HG03045 (cell line): ENCODE measurements around the gene PRKAG2.

ENCODE experiments used
- ATAC-seq: cut with Tn5 transposase; IDR thresholded peaks from one replicate; pipeline ENCODE4 v1.9.1; 2021; ENCODE audit warnings: mild to moderate bottlenecking, moderate library complexity; ENCODE audit not compliant: unreplicated experiment

Gene PRKAG2

DNA sequence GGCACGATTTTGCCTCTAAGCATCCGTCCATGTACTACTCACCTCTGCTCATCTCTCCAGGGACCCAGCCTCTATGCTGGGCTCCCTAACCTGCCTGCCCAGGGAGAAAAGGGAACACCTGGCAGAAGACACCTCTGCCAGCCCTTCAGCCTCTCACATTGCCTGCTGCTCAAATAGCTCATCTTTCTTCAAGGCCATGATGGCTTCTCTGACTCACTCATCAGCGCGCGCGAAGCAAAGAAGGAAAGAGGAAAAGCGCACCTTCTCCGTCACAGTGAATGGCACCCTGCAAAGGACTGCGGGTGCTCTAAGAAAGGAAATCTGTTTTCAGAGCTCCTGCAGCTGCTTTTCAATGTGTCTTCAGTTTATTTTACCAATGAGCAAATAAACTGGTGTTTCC is 174.0 kb downstream of the PRKAG2 start:
- ATAC-seq: no peak

DNA sequence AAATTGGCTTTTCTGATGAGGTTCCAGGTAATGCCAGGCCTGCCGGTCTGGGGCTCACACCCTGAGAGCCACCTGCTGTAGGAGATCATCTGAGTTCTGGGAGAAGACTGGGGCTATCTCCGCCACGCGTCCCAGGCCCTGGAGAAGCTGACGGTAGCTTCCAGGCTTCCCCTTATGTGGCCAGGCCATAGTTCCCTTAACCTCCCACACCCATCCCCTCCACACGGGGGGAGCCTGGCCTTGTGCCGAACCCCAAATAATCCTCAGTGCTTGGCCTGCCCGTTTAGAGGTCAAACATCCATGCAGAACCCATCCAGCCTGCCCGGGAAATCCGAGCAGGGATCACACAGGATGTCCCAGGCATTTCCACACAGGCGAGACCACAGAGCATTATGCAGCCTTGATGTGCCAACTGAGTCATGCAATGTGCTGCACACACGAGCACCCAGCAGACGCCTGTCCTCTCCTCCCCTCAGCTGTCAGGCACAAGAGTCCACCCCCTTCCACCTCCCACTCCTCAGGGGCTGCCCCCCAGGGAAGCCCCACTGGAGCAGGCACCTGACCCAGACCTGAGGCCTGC is 176.2 kb downstream of the PRKAG2 start:
- ATAC-seq: no peak

DNA sequence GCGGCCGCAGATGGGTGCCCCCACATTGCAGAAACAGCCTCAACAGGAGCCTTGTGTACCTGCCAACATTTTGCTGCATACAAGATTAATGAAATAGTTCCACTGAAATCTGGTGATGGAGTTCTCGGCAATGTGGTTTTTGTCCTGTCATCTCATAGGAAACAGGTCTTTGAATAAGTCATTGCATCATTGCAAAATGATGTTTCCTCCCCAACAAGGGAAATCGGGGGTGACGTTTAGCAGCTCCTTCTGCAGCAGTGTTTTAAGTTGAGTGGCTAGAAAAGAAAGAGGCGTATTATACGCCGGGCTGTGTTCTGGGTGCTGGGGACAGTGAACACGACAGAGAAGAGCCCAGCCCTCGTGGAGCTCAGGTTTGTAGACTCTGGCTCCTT is 177.0 kb downstream of the PRKAG2 start:
- no peak for ATAC-seq

DNA sequence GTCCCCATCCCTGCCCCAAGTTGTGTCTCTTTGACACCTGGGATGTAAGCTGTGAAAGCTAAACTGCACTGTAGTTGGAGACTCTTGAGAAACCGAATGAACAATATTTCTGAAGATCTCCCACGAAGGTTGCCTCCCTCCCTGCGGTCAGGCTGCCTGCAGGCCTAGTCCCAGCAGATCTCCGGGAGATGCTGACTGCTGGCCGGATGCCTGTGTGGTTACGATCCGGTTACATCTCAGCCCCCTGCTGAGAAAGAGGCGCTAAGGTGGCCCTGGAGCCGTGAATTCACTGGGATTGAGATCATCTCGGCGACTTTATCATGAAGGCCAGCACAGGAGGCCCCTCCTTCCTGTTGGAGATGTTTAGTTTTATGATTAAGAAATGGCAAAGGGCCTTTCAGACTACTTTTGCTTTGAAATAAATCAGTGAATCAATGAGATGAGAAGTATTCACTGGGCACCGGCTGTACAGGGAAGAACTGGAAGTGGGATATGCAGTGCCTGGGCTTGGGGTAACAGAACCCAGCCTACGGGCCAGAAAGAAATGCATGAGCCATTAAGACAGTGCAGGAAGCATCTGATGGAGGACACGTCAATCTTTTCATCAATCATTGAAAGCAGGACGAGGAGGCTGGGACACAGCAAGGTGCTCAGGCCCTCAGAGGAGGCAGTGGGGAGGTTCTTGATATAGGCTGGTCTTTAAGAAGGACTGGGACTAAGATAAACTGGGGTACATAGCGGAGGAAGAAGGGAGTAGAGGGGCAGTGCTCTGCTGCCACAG is 177.6 kb downstream of the PRKAG2 start:
- ATAC-seq: no peak

DNA sequence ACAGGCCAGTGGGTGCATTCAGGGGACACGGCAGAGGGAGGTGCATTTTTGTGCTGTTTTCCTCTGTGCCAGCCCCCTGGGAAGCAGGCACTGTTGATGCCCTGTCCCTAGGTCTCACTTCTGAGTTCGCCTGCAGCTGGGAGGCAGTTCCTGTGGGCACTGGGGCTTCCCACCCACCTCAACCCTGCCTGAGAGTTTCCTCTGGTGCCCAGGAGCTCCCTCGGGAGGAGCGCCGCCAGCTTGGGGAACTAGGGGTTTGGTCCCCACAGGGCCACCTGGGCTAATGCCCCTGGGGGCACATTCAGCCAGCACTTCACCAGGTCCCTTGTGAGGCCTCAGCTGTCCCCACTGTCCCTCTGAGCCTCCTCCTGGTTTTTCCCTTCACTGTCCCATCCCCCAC is 179.0 kb downstream of the PRKAG2 start:
- ATAC-seq: no peak

DNA sequence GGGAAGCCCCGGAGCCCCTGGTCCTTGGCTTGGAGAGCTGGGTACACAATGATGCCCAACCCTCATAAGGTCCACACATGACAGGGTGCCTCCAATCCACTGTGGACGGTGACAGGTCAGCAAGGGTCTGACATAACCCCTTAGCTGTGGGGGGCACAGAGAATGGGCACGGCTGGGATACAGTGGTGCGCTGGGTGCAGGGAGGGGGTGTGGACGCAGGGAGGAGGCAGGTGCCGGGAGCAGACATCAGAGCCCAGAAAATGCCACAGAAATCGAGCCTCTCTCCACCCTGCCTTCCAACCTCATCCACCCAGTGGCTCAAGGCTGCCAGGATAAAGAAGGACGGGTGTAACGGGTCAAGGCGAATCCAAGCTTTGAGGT is 179.4 kb downstream of the PRKAG2 start:
- no peak for ATAC-seq

DNA sequence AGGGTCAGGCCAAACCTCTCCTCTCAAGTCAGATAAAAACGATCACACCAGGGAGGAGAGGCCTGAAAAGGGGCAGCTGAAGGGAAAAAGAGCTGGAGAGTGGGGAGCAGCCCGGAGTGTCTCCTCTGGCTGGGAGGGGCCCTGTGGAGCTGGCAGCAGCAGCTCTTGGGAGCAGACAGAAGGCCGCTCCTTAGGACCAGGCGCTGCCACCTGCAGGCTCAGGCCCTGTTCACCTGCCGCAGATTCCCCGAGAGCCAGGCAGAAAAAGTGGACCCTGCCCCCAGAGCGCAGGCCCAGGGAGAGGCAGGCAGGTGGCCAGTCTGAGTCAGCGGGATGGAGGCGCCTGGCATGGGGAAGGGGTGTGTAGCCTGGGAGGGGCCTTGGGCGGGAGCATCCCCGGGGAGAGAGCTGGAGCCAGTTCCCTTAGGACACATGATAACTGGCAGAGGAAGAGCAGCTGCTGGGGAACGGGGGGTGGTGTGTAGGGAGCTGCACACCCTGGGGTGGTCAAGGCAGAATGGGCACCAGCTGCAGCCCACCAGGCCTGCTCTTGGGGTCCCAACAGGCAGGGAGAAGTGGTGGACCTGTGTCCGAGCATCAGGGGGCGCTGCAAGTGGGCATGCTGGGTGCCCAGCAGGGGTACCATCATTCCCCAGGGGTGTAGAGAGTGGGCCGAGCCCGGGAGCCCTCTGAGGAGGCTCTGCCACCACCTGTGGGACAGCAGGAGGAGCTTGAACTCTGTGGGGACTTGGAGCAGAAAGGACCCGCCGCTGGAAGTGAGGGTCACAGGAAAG is 180.0 kb downstream of the PRKAG2 start:
- no peak for ATAC-seq

DNA sequence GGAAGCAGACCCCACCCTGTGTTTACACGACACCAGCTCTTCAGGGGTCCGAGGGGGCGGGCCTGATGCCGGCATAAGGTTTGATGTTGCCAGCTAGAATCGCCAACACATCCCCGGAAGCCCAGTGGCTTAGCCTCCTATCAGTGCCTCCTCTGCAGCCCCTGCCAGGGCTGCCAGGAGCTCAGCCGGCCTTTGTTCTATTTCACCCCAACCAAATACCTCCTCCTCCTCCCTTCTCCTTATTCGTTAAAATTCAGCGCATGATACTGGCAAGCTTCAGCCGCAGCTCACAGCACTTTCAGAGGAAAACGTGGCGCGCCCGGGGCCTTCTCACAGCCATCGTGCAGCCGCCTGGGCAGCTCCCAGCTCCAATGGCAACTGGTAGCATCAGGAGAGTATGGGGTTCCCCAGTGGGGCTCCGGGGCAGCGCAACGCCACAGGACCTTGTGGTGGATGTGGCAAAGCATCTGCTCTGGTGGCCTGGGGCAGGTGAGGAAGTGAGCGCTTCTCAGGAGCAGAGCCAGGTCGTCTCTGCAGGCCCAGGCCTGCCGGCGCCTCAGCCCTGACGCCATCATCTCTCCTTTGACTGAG is 180.9 kb downstream of the PRKAG2 start:
- ATAC-seq: no peak

DNA sequence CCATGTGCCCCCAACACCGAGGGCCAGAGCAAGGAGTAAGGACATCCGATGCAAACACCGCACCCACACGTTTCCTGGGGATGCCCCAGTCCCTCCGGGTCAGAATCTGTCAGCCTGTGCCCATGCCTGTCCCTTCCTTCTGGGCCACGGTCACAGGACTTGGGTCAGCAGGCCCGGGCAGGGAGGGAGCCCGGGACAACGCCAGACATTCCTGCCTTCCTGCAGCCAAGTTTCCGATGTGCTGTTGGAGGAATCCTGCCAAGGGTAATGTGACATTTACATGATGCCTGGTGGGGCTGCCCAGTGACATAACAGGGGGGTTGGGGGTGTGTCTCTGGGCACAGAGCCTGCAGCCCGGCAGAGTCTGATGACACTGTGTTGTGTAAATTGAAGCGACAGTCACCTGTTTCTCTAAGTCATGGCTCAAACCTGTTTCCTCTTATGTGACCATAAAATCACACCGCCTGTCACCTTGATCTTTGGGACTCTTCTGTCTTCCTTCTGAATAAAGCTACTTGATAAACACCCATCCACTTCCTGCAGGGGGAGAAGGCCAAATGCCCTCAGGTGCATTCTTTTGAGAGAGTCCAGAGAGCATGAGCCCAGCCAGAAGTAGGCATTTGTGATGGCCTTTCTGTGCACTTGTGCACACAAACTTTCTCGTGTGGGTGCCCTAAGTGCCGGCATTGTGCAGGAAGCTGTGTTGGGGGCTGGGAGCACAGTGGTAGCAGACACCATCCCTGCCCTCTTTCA is 181.9 kb downstream of the PRKAG2 start:
- no peak for ATAC-seq

DNA sequence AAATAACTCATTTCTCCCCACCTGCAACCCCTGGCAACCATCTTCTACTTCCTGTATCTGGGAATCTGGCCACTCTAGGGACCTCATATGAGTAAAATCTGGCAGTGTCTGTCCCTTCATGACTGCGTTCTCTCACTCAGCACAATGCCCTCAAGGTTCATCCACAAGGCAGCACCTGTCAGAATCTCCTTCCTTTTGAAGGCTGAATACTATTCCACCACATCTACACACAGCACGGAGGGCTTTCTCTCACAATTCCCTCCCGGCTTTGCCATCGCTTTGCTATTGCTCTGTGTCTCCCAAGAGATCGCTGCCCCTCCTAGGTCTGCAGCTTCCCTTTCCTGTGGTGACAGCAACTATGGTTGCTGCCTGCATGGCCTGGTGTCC is 182.5 kb downstream of the PRKAG2 start:
- ATAC-seq: no peak

DNA sequence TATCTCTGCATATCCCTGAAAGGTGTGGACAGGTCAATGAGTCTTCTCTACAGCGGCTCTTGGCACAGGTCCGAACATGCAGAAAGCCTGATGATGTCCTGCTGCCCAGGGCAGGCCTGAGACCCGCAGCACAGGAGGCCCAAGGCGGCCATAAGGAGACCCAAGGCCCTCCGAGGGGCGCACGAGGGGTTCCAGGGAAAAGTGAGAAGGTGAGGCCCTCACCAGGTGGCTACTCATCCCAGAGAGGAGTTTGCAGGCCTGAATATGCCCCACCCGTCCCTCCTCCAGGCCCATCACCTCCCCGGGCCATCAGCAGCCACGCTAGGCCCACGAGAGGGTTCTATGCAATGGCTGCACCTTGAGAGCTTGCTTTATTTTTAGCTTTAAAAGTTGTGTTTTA is 183.8 kb downstream of the PRKAG2 start:
- ATAC-seq: no peak

DNA sequence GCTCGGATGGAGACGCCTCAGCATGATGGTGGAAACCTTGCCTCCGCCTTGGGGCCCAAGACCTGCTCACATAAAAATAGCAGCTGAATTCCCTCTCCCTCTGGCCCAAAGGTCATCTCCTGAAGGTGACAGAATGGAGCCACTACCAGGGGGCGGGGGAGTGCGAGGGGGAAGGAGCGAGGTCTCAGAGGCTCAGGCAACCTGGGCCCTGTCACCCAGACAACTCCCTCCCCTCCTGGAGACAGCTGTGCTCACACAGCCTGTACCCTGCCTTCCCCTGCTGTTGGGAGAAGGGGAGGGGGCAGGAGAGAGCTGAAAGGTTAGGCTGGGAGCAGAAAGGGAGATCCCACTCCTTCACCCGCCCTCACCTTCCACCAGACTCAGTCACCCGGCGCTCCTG is 184.2 kb downstream of the PRKAG2 start:
- ATAC-seq: no peak

DNA sequence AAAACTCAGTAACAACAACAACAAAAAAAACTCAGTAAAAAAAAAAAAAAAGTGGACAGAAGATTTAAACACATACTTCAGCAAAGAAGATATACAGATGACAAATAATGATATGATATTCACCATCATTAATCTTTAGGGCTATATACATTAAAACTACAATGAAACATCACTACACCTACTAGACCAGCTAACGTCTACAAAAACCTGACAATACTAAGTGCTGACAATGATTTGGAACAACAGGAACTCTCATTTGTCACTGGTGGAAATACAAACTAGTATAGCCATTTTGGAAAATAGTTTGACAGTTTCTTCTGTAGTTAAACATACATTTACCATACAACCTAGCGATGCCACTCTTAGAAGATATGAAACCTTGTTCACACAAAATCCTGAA is 185.5 kb downstream of the PRKAG2 start:
- ATAC-seq: no peak

DNA sequence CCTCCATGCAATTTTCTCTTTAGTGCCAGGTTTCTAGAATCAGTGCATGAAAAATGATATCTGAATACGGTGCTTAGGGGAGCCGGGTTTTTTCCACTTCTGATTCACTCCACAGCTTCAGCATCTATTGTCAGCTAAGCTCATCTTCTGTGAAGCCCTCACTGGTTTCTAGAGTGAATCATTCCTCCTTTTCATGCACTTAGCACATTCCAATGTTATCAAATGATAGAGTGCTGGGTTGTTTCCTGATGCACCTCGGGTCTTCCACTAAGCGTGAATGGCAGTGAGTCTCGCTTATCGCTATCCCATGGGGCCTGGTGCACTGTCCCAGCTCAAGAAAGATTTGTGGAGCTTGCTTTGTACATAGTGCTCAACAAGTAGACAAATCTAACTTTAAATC is 186.3 kb downstream of the PRKAG2 start:
- ATAC-seq: no peak

DNA sequence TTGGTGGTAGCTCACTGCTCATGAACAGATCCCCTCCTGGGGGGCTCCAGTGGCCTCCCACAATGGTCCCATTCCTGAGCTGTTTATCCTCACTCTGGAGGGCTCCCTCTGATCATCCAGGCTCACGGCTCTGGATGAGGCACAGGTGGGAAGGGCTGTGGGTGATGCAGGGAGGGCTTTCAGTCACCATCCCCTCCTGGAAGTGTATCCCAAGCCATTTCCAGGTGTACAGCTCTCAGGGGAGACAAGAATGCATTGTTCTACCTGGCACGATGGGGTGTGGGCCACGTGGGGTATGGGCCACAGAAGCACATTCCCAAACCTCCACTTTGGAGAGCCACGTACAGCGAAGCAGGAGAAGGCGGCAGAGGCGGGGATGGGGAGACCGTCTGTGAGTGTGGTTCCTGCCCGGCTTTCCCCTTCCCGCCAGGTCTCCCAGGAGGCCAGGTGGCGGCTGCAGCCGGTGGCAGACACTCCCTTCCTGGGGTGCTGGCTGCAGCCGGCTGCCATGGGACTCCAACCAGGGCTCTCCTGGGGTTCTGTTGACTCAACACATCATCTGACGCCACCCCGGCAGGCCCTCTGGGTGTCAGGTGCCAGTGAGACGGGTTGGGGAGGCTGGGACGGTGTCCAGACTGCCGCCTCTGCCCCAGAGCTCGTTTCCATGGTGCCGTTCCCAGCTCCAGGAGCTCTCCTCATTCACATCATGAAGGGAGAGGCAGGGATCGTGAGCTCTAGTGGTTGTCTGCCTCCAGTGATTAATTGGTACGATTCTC is 187.5 kb downstream of the PRKAG2 start:
- ATAC-seq: no peak

DNA sequence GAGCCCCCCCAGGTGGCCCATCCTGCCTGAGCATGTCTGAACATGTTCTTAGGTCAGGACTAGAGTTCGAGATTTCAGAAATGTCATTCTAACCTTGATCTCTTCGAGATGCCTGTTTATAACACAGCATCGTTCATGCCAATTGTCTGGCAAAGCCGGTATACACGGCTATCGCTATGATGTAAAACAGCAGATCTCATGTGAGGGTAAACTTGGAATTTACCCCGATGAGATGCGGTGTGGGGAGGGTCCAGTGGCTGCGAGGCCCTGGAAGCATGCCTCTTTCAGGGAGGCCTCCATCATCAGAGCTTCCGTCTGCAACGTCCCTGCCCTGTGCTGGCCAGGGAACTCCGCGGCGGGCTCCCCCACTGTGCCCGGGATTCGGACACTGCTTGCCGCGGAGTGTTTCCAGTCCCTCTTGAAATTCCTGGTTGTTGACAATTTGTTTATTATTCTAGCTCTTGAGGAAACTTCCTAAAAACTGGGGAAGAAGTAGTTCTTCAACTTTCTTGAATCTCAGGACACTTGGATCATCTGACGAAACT is 188.6 kb downstream of the PRKAG2 start:
- ATAC-seq: no peak

DNA sequence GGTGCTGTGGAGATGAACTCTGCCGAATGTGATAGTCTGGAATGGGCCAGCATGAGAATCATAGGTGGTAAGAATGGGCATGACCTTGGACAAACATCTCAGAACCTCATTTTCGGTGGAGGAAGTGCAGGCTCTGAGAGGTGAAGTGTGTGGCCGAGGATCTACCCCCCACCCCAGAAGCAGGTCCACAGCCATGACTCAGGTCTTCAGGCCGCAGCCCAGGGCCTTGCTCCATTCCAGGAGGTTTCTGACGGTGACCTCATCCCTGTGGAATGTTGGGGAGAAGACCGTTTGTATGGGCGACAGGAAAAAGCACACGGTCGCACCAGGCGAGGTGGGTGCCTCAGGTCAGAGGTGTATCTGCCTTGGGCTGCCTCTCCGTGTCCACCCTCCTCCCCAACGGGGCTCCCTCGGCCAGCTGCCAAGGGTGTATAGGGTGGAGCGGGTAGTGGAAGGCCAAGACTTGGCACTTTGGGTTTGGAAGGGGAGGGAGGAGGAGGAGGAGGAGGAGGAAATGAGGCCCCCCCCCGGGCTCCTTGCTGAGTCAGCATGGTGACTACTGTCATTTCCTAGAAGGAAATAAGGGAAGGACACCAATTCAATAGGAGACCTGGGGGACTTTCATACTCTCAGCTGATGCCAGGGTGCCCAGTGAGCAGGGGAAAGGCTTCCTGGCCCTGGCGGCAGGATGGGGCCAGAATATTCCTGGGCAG is 189.2 kb downstream of the PRKAG2 start:
- ATAC-seq: no peak

DNA sequence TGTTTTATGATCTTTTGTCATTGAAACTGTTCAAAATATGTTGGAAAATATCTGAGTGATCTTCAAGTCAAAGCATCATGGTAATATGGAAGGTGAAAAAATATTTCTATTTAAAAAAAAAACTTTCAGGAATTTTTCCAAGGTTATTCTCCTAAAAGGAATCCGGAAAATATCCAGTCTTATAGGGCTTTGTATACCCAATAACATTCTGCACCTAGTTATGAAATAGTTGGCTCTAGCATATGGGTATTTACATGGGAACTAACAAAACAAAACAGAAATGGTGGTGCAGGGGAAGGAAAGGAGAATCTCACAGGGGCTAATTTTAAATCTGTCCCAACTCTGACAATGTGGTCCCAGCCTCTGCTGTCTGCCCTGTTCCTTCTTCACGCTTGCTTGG is 190.1 kb downstream of the PRKAG2 start:
- ATAC-seq: no peak

DNA sequence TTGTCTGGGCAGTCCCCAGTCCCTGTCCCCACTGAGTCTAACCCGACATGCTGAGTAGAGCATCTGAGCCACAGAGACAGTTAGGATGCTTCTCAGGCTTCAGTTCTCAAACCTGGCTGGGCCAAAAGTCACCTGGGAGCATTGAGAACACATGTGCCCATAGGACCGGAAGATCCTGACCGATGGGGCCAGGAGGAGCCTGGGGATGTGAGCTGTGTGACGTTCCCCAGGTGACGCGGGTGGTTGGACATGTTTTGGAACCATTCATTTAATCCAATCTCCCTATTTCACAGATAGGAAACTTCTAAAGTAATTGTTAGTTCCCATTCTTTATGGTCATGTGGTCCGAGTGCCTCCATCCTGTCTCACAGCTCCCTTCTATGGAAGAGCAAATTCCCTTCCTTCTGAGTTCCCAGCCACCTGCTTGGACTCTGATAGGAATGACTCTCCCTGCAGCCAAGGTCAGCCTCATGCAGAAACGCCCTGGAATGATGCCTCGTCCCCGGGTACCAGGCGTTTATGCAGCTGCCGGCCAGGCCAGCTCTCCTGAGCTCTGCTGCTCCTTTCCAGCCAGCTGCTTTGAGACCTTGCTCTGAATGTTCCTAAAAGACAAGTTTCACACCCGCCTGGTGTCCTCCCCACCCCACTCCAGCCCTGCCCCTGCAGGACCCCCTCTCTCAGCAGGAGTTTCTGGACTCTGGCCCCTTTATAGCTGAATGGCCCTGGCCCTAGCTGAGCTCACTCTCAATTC is 190.7 kb downstream of the PRKAG2 start:
- no peak for ATAC-seq
